IPS DF 6.9 (cell line): ENCODE measurements around the gene TP53.
"Not testable (repeated sequence)": the region's sequence is repeated elsewhere in the genome, so short reads cannot be mapped to it uniquely, and the experiment has no call there.

Experiments
- DNase-seq: peaks from one replicate; pipeline ENCODE4 v3.0.0-alpha.2; 2013; ENCODE audit warnings: low read depth, low spot score
- H3K27ac ChIP-seq: one replicate; pipeline ENCODE4 v1.5.1; 2013; ENCODE audit warnings: low read length, control low read depth
- H3K27me3 ChIP-seq: 2 replicates; pipeline ENCODE4 v1.6.1; 2013; ENCODE audit warnings: mild to moderate bottlenecking, low read length; ENCODE audit not compliant: control insufficient read depth, insufficient read depth
- H3K36me3 ChIP-seq: 2 replicates; pipeline ENCODE4 v1.6.1; 2013; ENCODE audit warnings: low read length; ENCODE audit not compliant: control insufficient read depth, insufficient read depth
- H3K4me1 ChIP-seq: 2 replicates; pipeline ENCODE4 v1.6.1; 2013; ENCODE audit warnings: low read length; ENCODE audit not compliant: control insufficient read depth, insufficient read depth
- H3K4me3 ChIP-seq: 2 replicates; pipeline ENCODE4 v1.5.1; 2013; ENCODE audit warnings: mild to moderate bottlenecking, low read length
- H3K9me3 ChIP-seq: 2 replicates; pipeline ENCODE4 v1.6.1; 2013; ENCODE audit warnings: low read length, inconsistent platforms; ENCODE audit not compliant: control insufficient read depth, insufficient read depth
- WGBS: extraction: QIAGEN DNeasy Blood & Tissue Kit; methylation state at CpG from one replicate; pipeline ENCODE4 v1.1.7; 2013; ENCODE audit warnings: mixed read lengths, missing lambda C conversion rate; ENCODE audit not compliant: insufficient read length, insufficient coverage; 5-methylcytosine and 5-hydroxymethylcytosine counted together

Gene TP53

GRCh38 chr17:7647018-7647417 is 40.3 kb downstream of the TP53 start:
- no peaks in the 10 kb centered on the region; the same call in 1 of the 2 replicates for H3K4me1 ChIP-seq
- no peak for DNase-seq
- H3K27ac ChIP-seq, result no peak overlapping the region
- no peaks in the 10 kb centered on the region for H3K27me3 ChIP-seq
- no CpG with 5 or more reads among the region's 4 CpGs for WGBS
- H3K9me3 ChIP-seq, result no peaks in the 10 kb centered on the region
- no peaks in the 10 kb centered on the region for H3K36me3 ChIP-seq
- H3K4me3 ChIP-seq, result no peak overlapping the region

DNA sequence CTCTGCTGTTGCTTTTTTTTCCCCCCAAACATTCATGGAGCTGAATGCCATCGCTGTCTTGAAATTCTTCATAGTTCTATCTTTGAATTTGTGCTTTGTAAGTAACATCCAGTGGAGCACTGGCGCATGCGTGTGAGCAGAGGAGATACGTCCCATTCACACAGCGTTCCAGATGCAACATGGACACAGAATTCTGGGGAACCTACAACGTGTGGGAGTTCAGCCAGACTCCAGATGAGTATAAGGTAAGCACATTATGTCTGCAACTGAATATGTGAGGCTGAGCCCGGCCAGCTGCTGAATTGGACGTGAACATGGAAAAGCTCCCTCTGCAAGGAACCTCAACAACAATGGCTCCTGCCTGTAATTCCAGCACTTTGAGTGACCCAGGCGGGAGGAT is 40.8 kb downstream of the TP53 start:
- no peak for DNase-seq
- WGBS, result no CpG with 5 or more reads among the region's 9 CpGs
- H3K4me3 ChIP-seq, result no peak overlapping the region
- no peak overlapping the region for H3K27ac ChIP-seq
- no peaks in the 10 kb centered on the region for H3K36me3 ChIP-seq
- no peaks in the 10 kb centered on the region for H3K9me3 ChIP-seq
- H3K4me1 ChIP-seq, result no peaks in the 10 kb centered on the region; the same call in 1 of the 2 replicates
- H3K27me3 ChIP-seq, result no peaks in the 10 kb centered on the region

DNA sequence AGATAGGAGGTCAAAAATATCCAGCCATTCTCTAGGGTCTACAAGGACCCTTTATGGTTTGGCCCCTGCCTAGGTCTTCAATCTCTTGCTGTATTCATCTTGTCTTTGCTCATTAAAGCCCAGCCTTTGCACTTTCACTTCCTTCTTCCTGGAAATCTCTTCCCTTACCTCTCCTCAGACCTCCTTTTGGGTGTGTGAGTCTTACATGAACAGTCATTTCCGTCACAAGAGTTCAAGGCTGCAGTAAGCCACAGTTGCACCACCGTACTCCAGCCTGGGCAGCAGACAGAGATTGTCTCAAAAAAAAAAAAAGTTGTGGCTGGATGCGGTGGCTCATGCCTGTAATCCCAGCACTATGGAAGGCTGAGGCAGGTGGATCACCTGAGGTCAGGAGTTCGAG is 42.5 kb downstream of the TP53 start:
- WGBS, result no CpG with 5 or more reads among the region's 4 CpGs

GRCh38 chr17:7641635-7642034 is 45.7 kb downstream of the TP53 start:
- H3K4me1 ChIP-seq, H3K36me3 ChIP-seq, H3K27me3 ChIP-seq, H3K9me3 ChIP-seq, H3K4me3 ChIP-seq, DNase-seq, H3K27ac ChIP-seq: not testable (repeated sequence)
- no CpG with 5 or more reads among the region's 7 CpGs for WGBS

More for the DNA sequence above, 42.5 kb downstream of the TP53 start:
- Histone ChIP-seq H3K9me3 (no peaks in the 10 kb centered on the region), H3K4me1 (no peaks in the 10 kb centered on the region; the same call in 1 of the 2 replicates), H3K4me3 (no peak overlapping the region), H3K27ac (no peak overlapping the region), H3K27me3 (no peaks in the 10 kb centered on the region), H3K36me3 (no peaks in the 10 kb centered on the region)
- DNase-seq, result no peak

DNA sequence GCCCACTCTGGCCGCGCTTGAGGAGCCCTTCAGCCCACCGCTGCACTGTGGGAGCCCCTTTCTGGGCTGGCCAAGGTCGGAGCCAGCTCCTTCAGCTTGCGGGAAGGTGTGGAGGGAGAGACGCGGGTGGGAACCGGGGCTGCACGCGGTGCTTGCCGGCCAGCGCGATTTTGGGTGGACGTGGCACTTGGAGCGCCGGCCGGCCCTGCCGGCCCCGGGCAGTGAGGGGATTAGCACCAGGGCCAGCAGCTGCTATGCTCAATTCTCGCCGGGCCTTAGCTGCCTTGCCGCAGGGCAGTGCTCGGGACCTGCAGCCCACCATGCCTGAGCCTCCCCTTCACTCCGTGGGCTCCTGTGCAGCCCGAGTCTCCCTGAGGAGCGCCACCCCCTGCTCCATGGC is 46.5 kb downstream of the TP53 start:
- Histone ChIP-seq H3K4me3 (no peak overlapping the region), H3K27me3 (no peaks in the 10 kb centered on the region), H3K36me3 (no peaks in the 10 kb centered on the region), H3K27ac (no peak overlapping the region), H3K4me1 (peaks cover 4% of the 10 kb centered on the region), H3K9me3 (no peaks in the 10 kb centered on the region)
- DNase-seq, result no peak
- no CpG with 5 or more reads among the region's 26 CpGs for WGBS

- Histone ChIP-seq H3K4me3 (no peak overlapping the region), H3K36me3 (no peaks in the 10 kb centered on the region), H3K9me3 (no peaks in the 10 kb centered on the region), H3K4me1 (peaks cover 8% of the 10 kb centered on the region; the same call in 1 of the 2 replicates), H3K27ac (no peak overlapping the region), H3K27me3 (no peaks in the 10 kb centered on the region)
- no CpG with 5 or more reads among the region's 5 CpGs for WGBS
- DNase-seq, result no peak
These were observed 51.1 kb downstream of the TP53 start for GRCh38 chr17:7636163-7636562.

- Histone ChIP-seq H3K27me3 (no peaks in the 10 kb centered on the region), H3K4me1 (peaks cover 8% of the 10 kb centered on the region; the same call in 1 of the 2 replicates), H3K9me3 (no peaks in the 10 kb centered on the region), H3K36me3 (no peaks in the 10 kb centered on the region), H3K27ac (no peak overlapping the region), H3K4me3 (no peak overlapping the region)
- no peak for DNase-seq
- WGBS, result no CpG with 5 or more reads among the region's 5 CpGs
These were observed 52.9 kb downstream of the TP53 start for GRCh38 chr17:7634384-7634783.

DNA sequence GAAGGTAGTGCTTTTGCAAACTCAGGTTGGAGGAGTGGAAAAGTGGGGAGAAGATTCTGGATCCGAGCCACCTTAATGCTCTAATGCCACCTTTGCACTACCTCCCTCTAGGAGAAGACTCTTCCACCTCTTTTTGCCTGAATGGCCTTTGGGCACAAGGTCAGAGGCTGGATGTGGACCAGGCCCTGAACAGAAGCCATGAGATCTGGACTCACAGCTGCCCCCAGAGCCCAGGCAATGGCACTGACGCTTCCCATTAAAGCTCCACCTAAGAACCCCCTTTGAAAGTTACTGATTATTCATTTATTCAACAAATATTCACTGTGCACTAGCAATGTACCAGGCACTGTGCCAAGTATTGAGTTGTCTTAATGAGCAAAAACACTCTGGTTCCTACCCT is 54.2 kb downstream of the TP53 start:
- Histone ChIP-seq H3K27me3 (no peaks in the 10 kb centered on the region), H3K27ac (no peak overlapping the region)
- WGBS, result no CpG with 5 or more reads among the region's 2 CpGs

GRCh38 chr17:7632492-7632894 is 54.8 kb downstream of the TP53 start:
- Histone ChIP-seq H3K36me3 (no peaks in the 10 kb centered on the region), H3K4me3 (no peak overlapping the region), H3K4me1 (peaks cover 8% of the 10 kb centered on the region; the same call in 1 of the 2 replicates), H3K27me3 (no peaks in the 10 kb centered on the region), H3K9me3 (no peaks in the 10 kb centered on the region), H3K27ac (no peak overlapping the region)
- DNase-seq, result no peak
- no CpG with 5 or more reads among the region's 6 CpGs for WGBS

More for the DNA sequence above, 54.2 kb downstream of the TP53 start:
- Histone ChIP-seq H3K4me1 (peaks cover 8% of the 10 kb centered on the region; the same call in 1 of the 2 replicates), H3K9me3 (no peaks in the 10 kb centered on the region), H3K36me3 (no peaks in the 10 kb centered on the region), H3K4me3 (no peak overlapping the region)
- DNase-seq, result no peak

GRCh38 chr17:7631398-7632380 is 55.6 kb downstream of the TP53 start:
- DNase-seq, result no peak
- no peaks in the 10 kb centered on the region for H3K9me3 ChIP-seq
- H3K4me3 ChIP-seq, result no peak overlapping the region
- no peaks in the 10 kb centered on the region for H3K36me3 ChIP-seq
- peaks cover 8% of the 10 kb centered on the region; the same call in 1 of the 2 replicates for H3K4me1 ChIP-seq
- no CpG with 5 or more reads among the region's 11 CpGs for WGBS
- no peaks in the 10 kb centered on the region for H3K27me3 ChIP-seq
- no peak overlapping the region for H3K27ac ChIP-seq
